ENCODE data around the gene RSPO4. TPM values are rescaled to one million over a fixed set of nuclear protein-coding genes. Genes with fewer than 3 reads are reported as not detected.

The RSPO4 gene
- total RNA-seq, 2 donors from 2014 or later, result not detected

Other genes with a start within 250 kb of the RSPO4 start
- not detected for gene SLC52A3, start 233.8 kb downstream of the RSPO4 start, total RNA-seq
- 10 to 100 TPM; 17.4 to 20.8 TPM for gene FAM110A, start 168.6 kb downstream of the RSPO4 start, total RNA-seq
- under 1 TPM in 1 of 2 donors, not detected in 1; 0.06 TPM for gene ANGPT4, start 86.0 kb downstream of the RSPO4 start, total RNA-seq
- gene PSMF1, start 116.3 kb upstream of the RSPO4 start, total RNA-seq, result 100 to 1,000 TPM; 102 to 168 TPM
- 1 to 10 TPM in 1 of 2 donors, under 1 TPM in 1; 0.89 to 6.0 TPM for gene TMEM74B, start 182.7 kb upstream of the RSPO4 start, total RNA-seq
- gene C20orf202, start 201.1 kb upstream of the RSPO4 start, total RNA-seq, result not detected
- gene RAD21L1, start 223.7 kb upstream of the RSPO4 start, total RNA-seq, result not detected